Activated naive CD8-positive, alpha-beta T cell treated with anti-CD3 and anti-CD28 coated beads, Interleukin-2, amount 50 U/mL, for 24 hours (primary cell): ENCODE data around the gene CCDC150.
A peak's percentile ranks its signal among the peaks of the same experiment; 100 is the strongest.
"Not testable (repeated sequence)": the region's sequence is repeated elsewhere in the genome, so short reads cannot be mapped to it uniquely, and the experiment has no call there.

Experiments
- ATAC-seq: fragments of 150-1000 bp; cut with Tn5 transposase; one replicate; pipeline ENCODE4 v1.10.0; 2021
- DNase-seq: peaks from one replicate; pipeline ENCODE4 v3.0.0; 2021
- H3K27ac Mint-ChIP-seq: one replicate; pipeline ENCODE4 v1.8.0; 2021; ENCODE audit warnings: mild to moderate bottlenecking, mixed read lengths
- H3K27me3 Mint-ChIP-seq: one replicate; pipeline ENCODE4 v1.8.0; 2021; ENCODE audit warnings: mixed read lengths
- H3K36me3 Mint-ChIP-seq: one replicate; pipeline ENCODE4 v1.8.0; 2021; ENCODE audit warnings: low read depth, mixed read lengths
- H3K4me1 Mint-ChIP-seq: one replicate; pipeline ENCODE4 v1.8.0; 2021; ENCODE audit warnings: mixed read lengths
- H3K4me3 Mint-ChIP-seq: one replicate; pipeline ENCODE4 v1.8.0; 2021; ENCODE audit warnings: mild to moderate bottlenecking, moderate library complexity, mixed read lengths
- H3K9me3 Mint-ChIP-seq: one replicate; pipeline ENCODE4 v1.8.0; 2021; ENCODE audit warnings: mixed read lengths

Gene CCDC150

DNA sequence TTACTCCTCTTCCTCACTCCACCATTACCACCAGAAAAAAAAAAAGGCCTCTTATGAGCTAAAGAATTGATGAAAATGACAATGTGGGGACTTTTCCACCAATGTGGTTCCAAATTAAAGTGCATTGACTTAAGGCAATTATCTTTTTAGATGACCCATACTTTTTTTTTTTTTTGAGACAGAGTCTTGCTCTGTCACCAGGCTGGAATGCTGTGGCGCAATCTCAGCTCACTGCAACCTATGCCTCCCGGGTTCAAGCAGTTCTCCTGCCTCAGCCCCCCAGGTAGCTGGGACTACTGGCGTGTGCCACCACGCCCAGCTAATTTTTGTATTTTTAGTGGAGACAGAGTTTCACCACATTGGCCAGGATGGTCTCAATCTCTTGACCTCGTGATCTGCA lies 31.6 kb upstream of the CCDC150 start:
- not testable (repeated sequence) for DNase-seq, H3K27ac Mint-ChIP-seq, H3K27me3 Mint-ChIP-seq, H3K4me1 Mint-ChIP-seq, H3K9me3 Mint-ChIP-seq, ATAC-seq, H3K4me3 Mint-ChIP-seq, H3K36me3 Mint-ChIP-seq

DNA sequence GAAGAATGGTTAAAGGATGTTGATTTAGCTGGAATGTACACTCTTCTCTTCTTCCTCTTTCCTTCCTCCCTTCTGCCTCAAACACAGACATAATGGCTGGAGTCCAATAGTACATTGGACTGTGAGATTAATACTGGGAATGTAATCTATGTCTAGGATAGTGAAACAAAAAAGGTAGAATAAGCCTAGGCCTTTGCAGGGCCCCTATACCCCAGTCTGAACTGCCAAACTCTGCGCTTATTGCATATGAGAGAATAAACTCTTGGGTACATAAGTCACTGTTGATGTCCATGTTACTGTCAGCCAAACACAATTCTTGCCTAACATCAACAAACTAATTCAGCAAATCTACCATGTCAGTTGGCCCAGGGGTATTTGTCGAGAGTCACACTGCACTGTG lies 29.7 kb upstream of the CCDC150 start:
- Mint-ChIP-seq H3K27ac (no peak overlapping the region), H3K4me3 (no peak overlapping the region), H3K36me3 (no peaks in the 10 kb centered on the region), H3K27me3 (no peaks in the 10 kb centered on the region), H3K4me1 (no peaks in the 10 kb centered on the region), H3K9me3 (no peaks in the 10 kb centered on the region)
- DNase-seq (no peak), ATAC-seq (no peak)

DNA sequence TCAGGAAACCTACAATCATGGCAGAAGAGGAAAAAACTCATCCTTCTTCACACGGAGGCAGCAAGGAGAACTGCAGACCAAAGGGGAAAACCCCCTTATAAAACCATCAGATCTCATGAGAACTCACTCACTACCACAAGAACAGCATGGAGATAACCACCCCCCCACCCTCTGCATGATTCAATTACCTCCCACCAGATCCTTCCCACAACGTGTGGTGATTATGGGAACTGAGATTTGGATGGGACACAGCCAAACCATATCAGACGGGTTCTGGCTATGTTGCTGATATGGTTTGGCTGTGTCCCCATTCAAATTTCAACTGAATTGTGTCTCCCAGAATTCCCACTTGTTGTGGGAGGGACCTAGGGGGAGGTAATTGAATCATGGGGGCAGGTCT lies 28.7 kb upstream of the CCDC150 start:
- ATAC-seq = no peak
- peaks cover 2% of the 10 kb centered on the region for H3K27me3 Mint-ChIP-seq
- no peak overlapping the region for H3K27ac Mint-ChIP-seq
- H3K4me1 Mint-ChIP-seq = no peaks in the 10 kb centered on the region
- no peak for DNase-seq
- H3K4me3 Mint-ChIP-seq = no peak overlapping the region
- H3K9me3 Mint-ChIP-seq = no peaks in the 10 kb centered on the region
- no peaks in the 10 kb centered on the region for H3K36me3 Mint-ChIP-seq

DNA sequence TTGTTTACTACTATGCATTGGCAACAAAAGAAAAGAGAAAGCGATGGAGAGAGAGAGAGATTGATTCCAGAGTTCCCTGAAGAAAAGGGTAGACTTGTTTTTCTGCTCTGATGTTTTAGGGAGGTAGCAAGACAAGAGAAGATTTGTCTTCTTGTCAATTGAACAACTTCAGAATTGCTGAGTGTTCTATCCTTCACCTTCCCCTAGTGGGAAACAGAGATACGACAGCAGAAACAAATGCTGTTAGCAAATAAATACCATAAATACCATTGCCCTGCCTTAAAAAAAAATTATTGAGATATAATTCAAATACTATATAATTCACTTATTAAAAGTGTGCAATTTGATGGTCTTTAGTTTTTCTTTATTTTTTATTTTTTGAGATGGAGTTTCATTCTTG lies 26.2 kb upstream of the CCDC150 start:
- ATAC-seq = no peak
- peaks cover 2% of the 10 kb centered on the region for H3K27me3 Mint-ChIP-seq
- H3K4me3 Mint-ChIP-seq = no peak overlapping the region
- H3K4me1 Mint-ChIP-seq = no peaks in the 10 kb centered on the region
- H3K9me3 Mint-ChIP-seq = no peaks in the 10 kb centered on the region
- H3K36me3 Mint-ChIP-seq = no peaks in the 10 kb centered on the region
- no peak overlapping the region for H3K27ac Mint-ChIP-seq
- no peak for DNase-seq

DNA sequence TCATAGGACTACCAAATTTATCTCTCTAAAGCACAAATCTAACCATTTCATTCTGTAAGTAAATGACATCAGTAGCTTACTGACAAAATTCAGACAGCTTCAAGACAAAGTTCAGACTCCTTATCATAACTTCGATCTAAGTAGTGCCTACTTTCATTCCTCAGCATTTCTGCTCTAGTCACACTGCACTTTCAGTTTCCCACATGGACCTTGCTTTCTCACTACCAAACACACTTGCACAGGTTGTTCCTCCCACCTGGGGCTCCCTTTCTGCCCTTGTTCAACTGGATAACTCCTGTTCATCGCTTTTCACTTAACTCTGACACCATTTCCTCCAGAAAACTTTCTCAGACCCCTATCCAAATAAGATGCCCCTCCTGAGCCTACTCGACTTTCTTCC lies 22.1 kb upstream of the CCDC150 start:
- Mint-ChIP-seq H3K27me3 (peaks cover 10% of the 10 kb centered on the region), H3K9me3 (no peaks in the 10 kb centered on the region), H3K4me3 (no peak overlapping the region), H3K36me3 (no peaks in the 10 kb centered on the region), H3K4me1 (no peaks in the 10 kb centered on the region), H3K27ac (no peak overlapping the region)
- DNase-seq (no peak), ATAC-seq (no peak)

DNA sequence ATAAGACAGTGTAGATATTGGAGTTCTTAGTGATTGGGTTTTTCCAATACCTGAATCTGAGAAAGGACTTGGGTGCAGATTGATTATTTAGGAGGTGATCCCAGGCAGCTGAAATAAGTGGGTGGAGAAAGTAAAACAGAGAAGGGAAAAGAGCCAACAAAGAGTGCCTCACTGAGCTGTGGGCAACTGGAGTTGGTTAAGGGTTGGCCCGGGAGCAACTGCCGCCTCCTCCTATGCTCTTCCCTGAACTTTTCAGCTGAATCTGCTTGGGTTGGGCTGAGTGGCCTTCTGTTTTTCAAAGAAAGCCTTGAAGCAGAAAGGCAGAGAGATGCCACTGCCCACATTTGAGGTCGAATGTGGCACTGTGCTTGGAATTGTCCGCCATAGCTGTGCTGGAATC lies 20.9 kb upstream of the CCDC150 start:
- Mint-ChIP-seq H3K4me3 (no peak overlapping the region), H3K9me3 (peaks cover 8% of the 10 kb centered on the region), H3K4me1 (no peaks in the 10 kb centered on the region), H3K27me3 (peaks cover 10% of the 10 kb centered on the region), H3K36me3 (no peaks in the 10 kb centered on the region), H3K27ac (no peak overlapping the region)
- no peak for DNase-seq
- ATAC-seq = no peak

DNA sequence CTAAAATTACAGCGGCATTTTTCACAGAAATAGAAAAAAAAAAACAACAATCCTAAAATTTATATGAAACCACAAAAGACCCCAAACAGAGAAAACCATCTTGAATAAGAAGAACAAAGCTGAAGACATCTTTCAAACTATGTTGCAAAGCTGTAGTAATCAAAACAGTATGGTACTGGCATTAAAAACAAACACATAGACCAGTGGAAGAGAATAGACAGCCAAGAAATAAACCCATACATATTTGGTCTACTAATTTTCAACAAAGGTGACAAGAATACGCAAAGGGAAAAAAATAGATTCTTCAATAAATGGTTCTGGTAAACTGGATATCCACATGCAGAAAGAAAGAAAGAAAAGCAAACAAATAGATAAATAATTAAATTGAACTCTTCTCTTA lies 9.0 kb upstream of the CCDC150 start:
- H3K27ac Mint-ChIP-seq = no peak overlapping the region
- H3K9me3 Mint-ChIP-seq = peaks cover 16% of the 10 kb centered on the region
- H3K36me3 Mint-ChIP-seq = no peaks in the 10 kb centered on the region
- H3K4me3 Mint-ChIP-seq = no peak overlapping the region
- DNase-seq (no peak), ATAC-seq (no peak)
- H3K27me3 Mint-ChIP-seq = peaks cover 2% of the 10 kb centered on the region
- H3K4me1 Mint-ChIP-seq = no peaks in the 10 kb centered on the region

DNA sequence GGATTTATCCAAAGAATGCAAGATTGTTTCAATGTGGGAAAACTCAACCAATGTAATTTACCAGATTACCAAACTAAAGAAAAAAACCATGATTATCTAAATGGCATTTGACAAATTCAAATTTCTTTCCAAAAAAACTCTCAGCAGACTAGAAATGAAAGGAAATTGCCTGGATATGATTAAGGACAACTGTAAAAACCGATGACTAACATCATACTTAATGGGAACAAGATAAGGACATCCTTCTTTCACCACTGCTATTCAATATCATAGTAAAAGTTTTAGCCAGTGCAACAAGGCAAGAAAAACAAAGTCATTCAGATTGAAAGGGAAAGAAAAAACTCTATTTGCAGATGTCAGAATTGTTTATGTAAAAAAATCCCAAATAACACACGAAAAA lies 4.4 kb upstream of the CCDC150 start:
- Mint-ChIP-seq H3K4me1 (peaks cover 9% of the 10 kb centered on the region), H3K27ac (no peak overlapping the region), H3K27me3 (peaks cover 2% of the 10 kb centered on the region), H3K4me3 (no peak overlapping the region), H3K9me3 (peaks cover 16% of the 10 kb centered on the region), H3K36me3 (no peaks in the 10 kb centered on the region)
- no peak for ATAC-seq
- no peak for DNase-seq

DNA sequence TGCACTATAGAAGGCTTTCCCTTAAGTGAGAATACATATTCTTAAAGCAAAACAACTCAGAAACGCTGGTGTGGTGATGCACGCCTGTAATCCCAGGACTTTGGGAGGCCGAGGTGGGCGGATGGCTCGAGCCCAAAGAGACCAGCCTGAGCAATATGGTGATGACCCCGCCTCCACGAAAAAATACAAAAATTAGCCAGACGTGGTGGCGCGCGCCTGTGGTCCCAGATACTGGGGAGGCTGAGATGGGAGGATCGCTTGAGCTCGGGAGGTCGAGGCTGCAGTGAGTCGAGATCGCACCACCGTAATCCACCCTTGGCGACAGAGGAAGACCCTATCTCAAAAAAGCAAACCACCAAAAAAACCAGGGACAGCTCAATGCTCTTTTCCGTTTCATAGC lies 750 bp upstream of the CCDC150 start:
- H3K4me1 Mint-ChIP-seq = peaks cover 19% of the 10 kb centered on the region
- ATAC-seq = no peak
- H3K27me3 Mint-ChIP-seq = no peaks in the 10 kb centered on the region
- no peaks in the 10 kb centered on the region for H3K36me3 Mint-ChIP-seq
- H3K9me3 Mint-ChIP-seq = no peaks in the 10 kb centered on the region
- H3K27ac Mint-ChIP-seq = no peak overlapping the region
- DNase-seq = no peak
- peak overlapping the region; percentile 90 for H3K4me3 Mint-ChIP-seq

DNA sequence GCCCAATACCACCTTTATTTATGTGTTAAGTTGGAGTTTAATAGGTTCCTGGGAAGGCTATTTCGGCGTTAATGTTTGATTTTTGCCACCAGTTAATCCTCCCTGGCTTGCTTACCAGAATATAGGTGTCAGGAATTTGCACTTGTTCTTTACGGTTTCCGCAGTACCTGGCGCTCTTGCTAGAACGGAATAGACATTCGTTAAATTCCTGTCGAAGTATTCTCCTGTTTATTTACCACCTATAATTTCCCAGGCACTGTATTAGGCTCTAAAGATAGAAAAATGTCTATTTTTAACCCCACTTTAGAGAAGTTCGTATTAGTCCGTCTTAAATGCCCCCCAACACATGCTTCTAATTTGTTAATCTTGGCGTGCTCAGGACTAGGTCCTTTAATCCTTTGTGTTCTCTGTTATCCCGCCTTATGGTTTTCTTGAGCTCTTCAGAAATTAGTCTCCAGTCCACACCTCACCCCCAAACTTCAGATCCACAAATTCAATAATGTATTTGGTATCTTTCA lies 575 bp downstream of the CCDC150 start:
- H3K4me3 Mint-ChIP-seq = peak overlapping the region; percentile 90
- ATAC-seq = no peak
- peaks cover 19% of the 10 kb centered on the region for H3K4me1 Mint-ChIP-seq
- no peak for DNase-seq
- peak overlapping the region; percentile 1 for H3K27ac Mint-ChIP-seq
- H3K36me3 Mint-ChIP-seq = no peaks in the 10 kb centered on the region
- no peaks in the 10 kb centered on the region for H3K9me3 Mint-ChIP-seq
- H3K27me3 Mint-ChIP-seq = no peaks in the 10 kb centered on the region

DNA sequence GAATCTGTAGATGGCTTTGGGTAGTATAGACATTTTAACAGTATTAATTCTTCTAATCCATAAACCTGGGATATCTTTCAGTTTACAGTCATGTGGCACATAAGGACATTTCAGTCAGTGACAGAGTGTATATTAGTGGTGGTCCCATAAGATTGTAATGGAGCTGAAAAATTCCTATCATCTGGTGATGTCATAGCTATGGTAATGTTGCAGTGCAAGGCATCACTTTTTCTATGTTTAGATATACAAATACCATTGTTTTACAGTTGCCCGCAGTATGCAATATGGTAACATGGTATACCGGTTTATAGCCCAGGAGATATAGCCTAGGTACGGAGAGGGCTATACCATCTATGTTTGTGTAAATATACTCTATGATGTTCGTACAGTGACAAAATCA lies 9.7 kb downstream of the CCDC150 start:
- no peak overlapping the region for H3K4me3 Mint-ChIP-seq
- H3K4me1 Mint-ChIP-seq = no peaks in the 10 kb centered on the region
- peaks cover 44% of the 10 kb centered on the region for H3K9me3 Mint-ChIP-seq
- H3K36me3 Mint-ChIP-seq = peaks cover 37% of the 10 kb centered on the region
- ATAC-seq = no peak
- DNase-seq = no peak
- H3K27ac Mint-ChIP-seq = no peak overlapping the region
- H3K27me3 Mint-ChIP-seq = no peaks in the 10 kb centered on the region

DNA sequence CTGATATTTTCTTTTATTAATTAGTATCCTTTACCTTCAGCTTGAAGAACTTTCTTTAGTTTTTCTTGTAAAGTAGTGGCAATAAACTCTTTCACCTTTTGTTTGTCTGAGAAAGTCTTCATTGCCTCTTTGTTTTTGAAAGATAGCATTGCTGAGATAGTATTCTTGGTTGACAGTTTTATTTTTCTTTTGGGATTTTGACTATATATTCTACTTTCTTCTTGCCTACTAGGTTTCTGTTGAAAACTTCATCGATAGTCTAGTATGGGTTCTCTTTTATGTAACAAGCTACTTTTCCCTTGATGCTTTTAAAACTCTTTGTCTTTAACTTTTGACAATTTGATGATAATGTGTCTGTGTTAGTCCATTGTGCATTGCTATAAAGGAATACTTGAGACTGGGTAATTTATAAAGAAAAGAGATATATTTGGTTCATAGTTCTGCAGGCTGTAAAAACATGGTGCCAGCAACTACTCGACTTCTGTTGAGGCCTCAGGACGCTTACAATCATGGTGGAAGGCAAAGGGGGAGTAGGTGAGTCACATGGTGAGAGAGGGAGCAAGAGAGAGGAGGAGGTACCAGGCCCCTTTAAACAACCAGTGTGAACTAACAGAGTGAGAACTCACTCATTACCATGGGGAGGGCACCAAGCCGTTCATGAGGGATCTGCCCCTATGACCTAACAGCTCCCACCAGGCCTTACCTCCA lies 12.0 kb downstream of the CCDC150 start:
- Mint-ChIP-seq H3K9me3 (peaks cover 51% of the 10 kb centered on the region), H3K27me3 (no peaks in the 10 kb centered on the region), H3K36me3 (peaks cover 41% of the 10 kb centered on the region), H3K4me3 (no peak overlapping the region), H3K4me1 (no peaks in the 10 kb centered on the region), H3K27ac (no peak overlapping the region)
- DNase-seq (no peak), ATAC-seq (no peak)

DNA sequence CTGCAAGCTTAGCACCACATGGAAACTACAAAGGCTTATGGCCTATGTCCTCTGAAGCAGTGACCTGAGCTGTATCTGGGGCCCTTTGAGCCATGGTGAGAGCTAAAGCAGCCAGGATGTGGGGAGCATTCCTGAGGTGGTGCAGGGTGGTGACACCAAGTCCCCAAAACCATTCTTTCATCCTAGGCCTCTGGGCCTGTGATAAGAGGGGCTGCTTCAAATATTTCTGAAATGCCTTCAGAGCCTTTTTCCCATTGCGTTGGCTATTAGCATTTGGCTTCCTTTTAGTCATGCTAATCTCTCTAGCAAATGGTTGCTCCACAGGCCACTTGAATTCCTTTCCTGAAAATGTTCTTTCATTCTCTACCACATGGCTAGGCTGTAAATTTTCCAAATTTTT lies 13.4 kb downstream of the CCDC150 start:
- Mint-ChIP-seq H3K36me3 (peaks cover 41% of the 10 kb centered on the region), H3K27ac (no peak overlapping the region), H3K4me1 (no peaks in the 10 kb centered on the region), H3K9me3 (peaks cover 51% of the 10 kb centered on the region), H3K27me3 (no peaks in the 10 kb centered on the region), H3K4me3 (no peak overlapping the region)
- ATAC-seq (no peak), DNase-seq (no peak)

DNA sequence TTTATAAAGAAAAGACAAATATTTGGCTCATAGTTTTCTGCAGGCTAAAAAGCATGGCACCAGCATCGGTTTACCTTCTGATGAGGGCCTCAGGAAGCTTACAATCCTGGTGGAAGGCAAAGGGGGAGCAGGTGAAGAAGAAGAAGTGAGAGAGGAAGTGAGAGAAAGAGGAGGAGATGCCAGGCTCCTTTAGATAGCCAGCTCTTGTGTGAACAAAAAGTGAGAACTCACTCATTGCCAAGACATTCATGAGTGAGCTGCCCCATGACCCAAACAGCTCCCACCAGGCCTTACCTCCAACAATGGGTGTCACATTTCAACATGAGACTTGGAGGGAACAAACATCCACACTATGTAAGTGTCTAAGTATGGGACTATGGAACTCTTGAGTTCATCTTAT lies 14.3 kb downstream of the CCDC150 start:
- Mint-ChIP-seq H3K36me3 (peaks cover 40% of the 10 kb centered on the region), H3K9me3 (peaks cover 51% of the 10 kb centered on the region), H3K27ac (no peak overlapping the region), H3K4me1 (no peaks in the 10 kb centered on the region), H3K27me3 (no peaks in the 10 kb centered on the region), H3K4me3 (no peak overlapping the region)
- no peak for ATAC-seq
- DNase-seq = no peak

DNA sequence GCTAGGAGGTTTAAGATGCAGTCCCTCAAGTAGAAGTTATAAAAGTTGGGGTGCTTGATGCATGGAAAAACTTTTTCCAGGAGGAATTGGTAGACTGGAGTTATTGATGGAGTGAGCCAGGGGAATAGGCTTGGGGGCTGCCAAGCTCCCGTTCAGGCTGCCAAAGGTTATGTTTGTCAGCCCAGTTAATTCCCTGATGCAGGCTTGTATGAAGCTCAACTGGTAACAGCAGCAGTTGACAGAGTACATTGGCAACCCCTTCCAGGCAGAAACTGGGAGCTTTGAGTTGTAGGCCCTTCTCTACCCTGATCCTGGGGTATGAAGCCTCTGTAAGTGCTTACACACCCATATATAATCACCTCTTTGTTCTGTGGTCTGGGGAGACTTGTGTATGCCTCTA lies 16.2 kb downstream of the CCDC150 start:
- H3K4me3 Mint-ChIP-seq = no peak overlapping the region
- H3K4me1 Mint-ChIP-seq = no peaks in the 10 kb centered on the region
- H3K27me3 Mint-ChIP-seq = no peaks in the 10 kb centered on the region
- H3K9me3 Mint-ChIP-seq = peaks cover 33% of the 10 kb centered on the region
- DNase-seq = no peak
- H3K27ac Mint-ChIP-seq = no peak overlapping the region
- ATAC-seq = no peak
- peaks cover 30% of the 10 kb centered on the region for H3K36me3 Mint-ChIP-seq

DNA sequence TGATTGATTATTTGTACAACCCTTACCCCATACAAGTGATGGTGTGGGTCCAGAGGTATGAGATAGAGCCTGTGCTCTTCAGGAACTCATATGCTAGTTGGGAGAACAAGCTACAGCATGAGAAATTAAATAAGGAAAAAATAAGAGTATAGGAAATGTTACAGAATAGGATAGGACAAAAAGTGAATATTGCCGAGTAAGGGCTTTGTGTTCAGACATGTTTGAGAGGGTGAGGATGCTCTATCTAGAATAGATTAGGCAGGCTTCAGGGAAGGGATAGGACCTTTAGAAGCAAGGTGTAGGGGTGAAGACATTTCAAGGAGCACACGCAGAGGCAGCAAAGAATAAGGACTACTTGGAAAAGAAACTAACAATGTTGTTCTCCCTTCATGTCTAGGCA lies 17.8 kb downstream of the CCDC150 start:
- Mint-ChIP-seq H3K9me3 (peaks cover 18% of the 10 kb centered on the region), H3K27me3 (no peaks in the 10 kb centered on the region), H3K27ac (no peak overlapping the region), H3K4me3 (no peak overlapping the region), H3K4me1 (no peaks in the 10 kb centered on the region), H3K36me3 (peaks cover 15% of the 10 kb centered on the region)
- DNase-seq = no peak
- ATAC-seq = no peak
